ENCODE measurements around the gene LAMB1. TPM values are rescaled to one million over a fixed set of nuclear protein-coding genes. Genes with fewer than 3 reads are reported as not detected.
A peak's percentile ranks its signal among the peaks of the same experiment; 100 is the strongest.

LAMB1 gene
- total and polyA plus RNA-seq, 12 donors: 33.3 to 145 (median 59.3) TPM

- H3K27ac ChIP-seq: peak overlapping the region; percentile 70 to 93 (median 86)
- peak overlapping the region; percentile 52 to 88 (median 74) for H3K4me3 ChIP-seq
- 46 to 50% methylated on average over 15 of the region's 15 CpGs for WGBS, 2 donors
- intact Hi-C loops (cut with DNase I): loop anchor here in 7 of 10 donors (5.0 to 10.0 kb wide), 7 partner anchors 36 to 144 kb away; partner anchors contain the start of gene DLD (in 1 of the 7)
- no peak for ATAC-seq
- H3K27me3 ChIP-seq: peaks cover 0 to 58% (median 0%) of the 10 kb centered on the region in 7 donors
- DNase-seq: no peak
- no peaks in the 10 kb centered on the region for H3K9me3 ChIP-seq
- H3K36me3 ChIP-seq: peaks cover 0 to 7% (median 0%) of the 10 kb centered on the region in 9 donors
- no peak for TF ChIP-seq CTCF (IDR thresholded peaks at IDR 0.05)
- peaks cover 4 to 62% (median 44%) of the 10 kb centered on the region in 9 donors for H3K4me1 ChIP-seq
These were observed 606 bp upstream of the LAMB1 start for GRCh38 chr7:108003599-108003935.

- Histone ChIP-seq H3K36me3 (peaks cover 0 to 20% (median 0%) of the 10 kb centered on the region in 9 donors), H3K27ac (peak overlapping the region; percentile 70 to 93 (median 86)), H3K4me3 (peak overlapping the region; percentile 52 to 88 (median 74)), H3K4me1 (peaks cover 4 to 64% (median 44%) of the 10 kb centered on the region in 9 donors), H3K27me3 (peaks cover 0 to 58% (median 0%) of the 10 kb centered on the region in 7 donors), H3K9me3 (no peaks in the 10 kb centered on the region)
- intact Hi-C loops (cut with DNase I): loop anchor here in 8 of 10 donors (2.0 to 10.0 kb wide), 8 partner anchors 29 to 145 kb away; partner anchors contain the start of gene DLD (in 1 of the 8)
- TF ChIP-seq CTCF (IDR thresholded peaks at IDR 0.05): no peak
- WGBS, 2 donors: 1% methylated on average over 73 to 75 of the region's 75 CpGs
- DNase-seq (peak in 1 of 2 donors; percentile 35), ATAC-seq (peak; percentile 13 to 63 (median 28))
These were observed 916 bp downstream of the LAMB1 start for GRCh38 chr7:108001764-108002725.

GRCh38 chr7:108000875-108001763 is 1.8 kb downstream of the LAMB1 start:
- Histone ChIP-seq H3K9me3 (no peaks in the 10 kb centered on the region), H3K27me3 (peaks cover 0 to 58% (median 0%) of the 10 kb centered on the region in 7 donors), H3K4me1 (peaks cover 4 to 73% (median 54%) of the 10 kb centered on the region in 9 donors), H3K4me3 (peak overlapping the region; percentile 52 to 88 (median 74)), H3K36me3 (peaks cover 0 to 29% (median 0%) of the 10 kb centered on the region in 9 donors), H3K27ac (peak overlapping the region; percentile 70 to 93 (median 86))
- intact Hi-C loops (cut with DNase I): loop anchor here in 8 of 10 donors (2.0 to 10.0 kb wide), 8 partner anchors 28 to 146 kb away; partner anchors contain the start of gene DLD (in 1 of the 8)
- TF ChIP-seq CTCF (IDR thresholded peaks at IDR 0.05): peak in 3 of 9 donors; percentile 39 to 46 (median 40)
- ATAC-seq (peak; percentile 13 to 70 (median 55)), DNase-seq (peak; percentile 51 to 74)
- WGBS, 2 donors: 16 to 23% methylated on average over 37 of the region's 37 CpGs
